ENCODE data around the gene FOXP1.

FOXP1 gene

GRCh38 chr3:71564361-71564760 is 19.2 kb downstream of the FOXP1 start:
- no peaks in the 10 kb centered on the region for H3K9me3 ChIP-seq (ENCODE audit: control insufficient read depth in 2 of 2, low read length in 2 of 2)

GRCh38 chr3:71563827-71564226 is 19.7 kb downstream of the FOXP1 start:
- no peak overlapping the region for H3K27ac ChIP-seq (ENCODE audit: low read length)
- H3K9ac ChIP-seq (ENCODE audit: low read length in 2 of 2), result no peak overlapping the region
- no peaks in the 10 kb centered on the region for H3K27me3 ChIP-seq (ENCODE audit: control insufficient read depth in 1 of 2, insufficient read depth in 2 of 2, low read length in 2 of 2)
- H3K4me3 ChIP-seq (ENCODE audit: low read length in 2 of 2), result no peak overlapping the region
- no peaks in the 10 kb centered on the region for H3K9me3 ChIP-seq (ENCODE audit: control insufficient read depth in 2 of 2, low read length in 2 of 2)
- H3K4me1 ChIP-seq (ENCODE audit: control insufficient read depth, insufficient read depth, low read length), result peaks cover 6% of the 10 kb centered on the region
- no peaks in the 10 kb centered on the region for H3K36me3 ChIP-seq (ENCODE audit: control insufficient read depth in 2 of 2, insufficient read depth in 2 of 2, low read length in 2 of 2)

More at GRCh38 chr3:71564361-71564760, 19.2 kb downstream of the FOXP1 start:
- Histone ChIP-seq H3K4me1 (ENCODE audit: control insufficient read depth, insufficient read depth, low read length) (peaks cover 6% of the 10 kb centered on the region), H3K27me3 (ENCODE audit: control insufficient read depth in 1 of 2, insufficient read depth in 2 of 2, low read length in 2 of 2) (no peaks in the 10 kb centered on the region), H3K4me3 (ENCODE audit: low read length in 2 of 2) (no peak overlapping the region), H3K9ac (ENCODE audit: low read length in 2 of 2) (no peak overlapping the region), H3K27ac (ENCODE audit: low read length) (no peak overlapping the region), H3K36me3 (ENCODE audit: control insufficient read depth in 2 of 2, insufficient read depth in 2 of 2, low read length in 2 of 2) (no peaks in the 10 kb centered on the region)

- peaks cover 6% of the 10 kb centered on the region for H3K4me1 ChIP-seq (ENCODE audit: control insufficient read depth, insufficient read depth, low read length)
- no peaks in the 10 kb centered on the region for H3K9me3 ChIP-seq (ENCODE audit: control insufficient read depth in 2 of 2, low read length in 2 of 2)
- no peaks in the 10 kb centered on the region for H3K36me3 ChIP-seq (ENCODE audit: control insufficient read depth in 2 of 2, insufficient read depth in 2 of 2, low read length in 2 of 2)
- H3K4me3 ChIP-seq (ENCODE audit: low read length in 2 of 2), result no peak overlapping the region
- no peak overlapping the region for H3K27ac ChIP-seq (ENCODE audit: low read length)
- H3K27me3 ChIP-seq (ENCODE audit: control insufficient read depth in 1 of 2, insufficient read depth in 2 of 2, low read length in 2 of 2), result no peaks in the 10 kb centered on the region
- no peak overlapping the region for H3K9ac ChIP-seq (ENCODE audit: low read length in 2 of 2)
These were observed 20.6 kb downstream of the FOXP1 start for GRCh38 chr3:71562938-71563337.

GRCh38 chr3:71560665-71561064 is 22.9 kb downstream of the FOXP1 start:
- H3K27ac ChIP-seq (ENCODE audit: low read length), result no peak overlapping the region
- no peak overlapping the region for H3K4me3 ChIP-seq (ENCODE audit: low read length in 2 of 2)
- no peaks in the 10 kb centered on the region for H3K4me1 ChIP-seq (ENCODE audit: control insufficient read depth, insufficient read depth, low read length)
- H3K36me3 ChIP-seq (ENCODE audit: control insufficient read depth in 2 of 2, insufficient read depth in 2 of 2, low read length in 2 of 2), result peaks cover 0 to 2% of the 10 kb centered on the region in 2 donors
- no peaks in the 10 kb centered on the region for H3K9me3 ChIP-seq (ENCODE audit: control insufficient read depth in 2 of 2, low read length in 2 of 2)
- no peaks in the 10 kb centered on the region for H3K27me3 ChIP-seq (ENCODE audit: control insufficient read depth in 1 of 2, insufficient read depth in 2 of 2, low read length in 2 of 2)
- no peak overlapping the region for H3K9ac ChIP-seq (ENCODE audit: low read length in 2 of 2)

GRCh38 chr3:71559578-71560162 is 23.9 kb downstream of the FOXP1 start:
- H3K9me3 ChIP-seq (ENCODE audit: control insufficient read depth in 2 of 2, low read length in 2 of 2), result no peaks in the 10 kb centered on the region
- no peak overlapping the region for H3K27ac ChIP-seq (ENCODE audit: low read length)
- no peak overlapping the region for H3K9ac ChIP-seq (ENCODE audit: low read length in 2 of 2)
- H3K36me3 ChIP-seq (ENCODE audit: control insufficient read depth in 2 of 2, insufficient read depth in 2 of 2, low read length in 2 of 2), result peaks cover 0 to 2% of the 10 kb centered on the region in 2 donors
- H3K4me3 ChIP-seq (ENCODE audit: low read length in 2 of 2), result no peak overlapping the region
- no peaks in the 10 kb centered on the region for H3K27me3 ChIP-seq (ENCODE audit: control insufficient read depth in 1 of 2, insufficient read depth in 2 of 2, low read length in 2 of 2)
- H3K4me1 ChIP-seq (ENCODE audit: control insufficient read depth, insufficient read depth, low read length), result no peaks in the 10 kb centered on the region

- Histone ChIP-seq H3K9me3 (ENCODE audit: control insufficient read depth in 2 of 2, low read length in 2 of 2) (no peaks in the 10 kb centered on the region), H3K4me3 (ENCODE audit: low read length in 2 of 2) (no peak overlapping the region), H3K9ac (ENCODE audit: low read length in 2 of 2) (no peak overlapping the region), H3K36me3 (ENCODE audit: control insufficient read depth in 2 of 2, insufficient read depth in 2 of 2, low read length in 2 of 2) (peaks cover 0 to 2% of the 10 kb centered on the region in 2 donors), H3K4me1 (ENCODE audit: control insufficient read depth, insufficient read depth, low read length) (no peaks in the 10 kb centered on the region), H3K27ac (ENCODE audit: low read length) (no peak overlapping the region), H3K27me3 (ENCODE audit: control insufficient read depth in 1 of 2, insufficient read depth in 2 of 2, low read length in 2 of 2) (no peaks in the 10 kb centered on the region)
These were observed 24.5 kb downstream of the FOXP1 start for GRCh38 chr3:71559021-71559420.

GRCh38 chr3:71554649-71555048 is 28.9 kb downstream of the FOXP1 start:
- no peak overlapping the region for H3K27ac ChIP-seq (ENCODE audit: low read length)

GRCh38 chr3:71551311-71551919 is 32.1 kb downstream of the FOXP1 start:
- Histone ChIP-seq H3K36me3 (ENCODE audit: control insufficient read depth in 2 of 2, insufficient read depth in 2 of 2, low read length in 2 of 2) (no peaks in the 10 kb centered on the region), H3K27me3 (ENCODE audit: control insufficient read depth in 1 of 2, insufficient read depth in 2 of 2, low read length in 2 of 2) (no peaks in the 10 kb centered on the region), H3K9me3 (ENCODE audit: control insufficient read depth in 2 of 2, low read length in 2 of 2) (no peaks in the 10 kb centered on the region), H3K9ac (ENCODE audit: low read length in 2 of 2) (no peak overlapping the region), H3K27ac (ENCODE audit: low read length) (no peak overlapping the region), H3K4me1 (ENCODE audit: control insufficient read depth, insufficient read depth, low read length) (peaks cover 4% of the 10 kb centered on the region), H3K4me3 (ENCODE audit: low read length in 2 of 2) (no peak overlapping the region)

More at GRCh38 chr3:71554649-71555048, 28.9 kb downstream of the FOXP1 start:
- no peak overlapping the region for H3K9ac ChIP-seq (ENCODE audit: low read length in 2 of 2)
- peaks cover 4% of the 10 kb centered on the region for H3K4me1 ChIP-seq (ENCODE audit: control insufficient read depth, insufficient read depth, low read length)
- no peak overlapping the region for H3K4me3 ChIP-seq (ENCODE audit: low read length in 2 of 2)
- peaks cover 0 to 2% of the 10 kb centered on the region in 2 donors for H3K36me3 ChIP-seq (ENCODE audit: control insufficient read depth in 2 of 2, insufficient read depth in 2 of 2, low read length in 2 of 2)
- H3K27me3 ChIP-seq (ENCODE audit: control insufficient read depth in 1 of 2, insufficient read depth in 2 of 2, low read length in 2 of 2), result no peaks in the 10 kb centered on the region
- H3K9me3 ChIP-seq (ENCODE audit: control insufficient read depth in 2 of 2, low read length in 2 of 2), result no peaks in the 10 kb centered on the region

- no peaks in the 10 kb centered on the region for H3K27me3 ChIP-seq (ENCODE audit: control insufficient read depth in 1 of 2, insufficient read depth in 2 of 2, low read length in 2 of 2)
- H3K9me3 ChIP-seq (ENCODE audit: control insufficient read depth in 2 of 2, low read length in 2 of 2), result no peaks in the 10 kb centered on the region
- no peak overlapping the region for H3K4me3 ChIP-seq (ENCODE audit: low read length in 2 of 2)
- peaks cover 4% of the 10 kb centered on the region for H3K4me1 ChIP-seq (ENCODE audit: control insufficient read depth, insufficient read depth, low read length)
- H3K27ac ChIP-seq (ENCODE audit: low read length), result no peak overlapping the region
- no peak overlapping the region for H3K9ac ChIP-seq (ENCODE audit: low read length in 2 of 2)
- H3K36me3 ChIP-seq (ENCODE audit: control insufficient read depth in 2 of 2, insufficient read depth in 2 of 2, low read length in 2 of 2), result no peaks in the 10 kb centered on the region
These were observed 33.6 kb downstream of the FOXP1 start for GRCh38 chr3:71549951-71550350.

- Histone ChIP-seq H3K4me1 (ENCODE audit: control insufficient read depth, insufficient read depth, low read length) (peaks cover 4% of the 10 kb centered on the region), H3K9me3 (ENCODE audit: control insufficient read depth in 2 of 2, low read length in 2 of 2) (no peaks in the 10 kb centered on the region), H3K27ac (ENCODE audit: low read length) (no peak overlapping the region)
These were observed 34.7 kb downstream of the FOXP1 start for GRCh38 chr3:71548705-71549384.

More at GRCh38 chr3:71548705-71549384, 34.7 kb downstream of the FOXP1 start:
- Histone ChIP-seq H3K4me3 (ENCODE audit: low read length in 2 of 2) (no peak overlapping the region), H3K27me3 (ENCODE audit: control insufficient read depth in 1 of 2, insufficient read depth in 2 of 2, low read length in 2 of 2) (no peaks in the 10 kb centered on the region), H3K36me3 (ENCODE audit: control insufficient read depth in 2 of 2, insufficient read depth in 2 of 2, low read length in 2 of 2) (no peaks in the 10 kb centered on the region), H3K9ac (ENCODE audit: low read length in 2 of 2) (no peak overlapping the region)

All from stomach smooth muscle (tissue), 2 donors.